LHCN-M2 (cell line): ENCODE results near the gene ATP1A2. TPM values are rescaled to one million over a fixed set of nuclear protein-coding genes. Genes with fewer than 3 reads are reported as not detected.

ENCODE experiments used
- DNase-seq: peaks from one replicate; pipeline ENCODE4 v3.0.0-alpha.2; 2012; ENCODE audit warnings: low read depth
- total RNA-seq: library from RNA; depleted of rRNA; stranded (reverse); fragments of >200 nt; gene quantifications from 2 replicates; pipeline ENCODE4 v1.2.3, GENCODE V29; 2014

The ATP1A2 gene
- total RNA-seq, 1 experiment from 2014 or later, result 1.4 TPM

DNA sequence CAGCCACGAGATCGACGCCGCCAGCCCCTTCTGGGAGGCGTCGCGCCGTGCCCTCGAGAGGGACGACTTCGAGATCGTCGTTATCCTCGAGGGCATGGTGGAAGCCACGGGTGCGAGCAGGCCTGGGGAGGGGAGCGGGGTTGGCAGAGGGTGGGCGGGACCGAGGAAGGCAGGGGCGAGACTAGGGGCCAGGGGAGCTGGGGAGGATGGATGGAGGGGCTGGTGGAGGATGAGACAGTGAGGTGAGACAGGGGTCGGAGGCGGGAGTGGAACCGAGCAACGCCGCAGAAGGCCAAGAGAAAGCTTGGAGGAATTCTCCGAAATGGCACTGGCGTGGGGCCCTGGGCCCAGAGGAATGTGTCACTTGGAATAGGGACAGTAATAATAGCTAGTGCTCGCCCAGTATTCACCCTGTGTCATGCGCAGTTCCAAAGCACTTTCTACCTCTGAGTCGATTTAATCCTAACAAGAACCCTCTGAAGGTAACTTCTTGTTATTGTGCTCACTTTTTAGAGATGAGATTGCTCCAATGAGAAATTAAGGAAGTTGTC is 30.7 kb upstream of the ATP1A2 start:
- no peak for DNase-seq

DNA sequence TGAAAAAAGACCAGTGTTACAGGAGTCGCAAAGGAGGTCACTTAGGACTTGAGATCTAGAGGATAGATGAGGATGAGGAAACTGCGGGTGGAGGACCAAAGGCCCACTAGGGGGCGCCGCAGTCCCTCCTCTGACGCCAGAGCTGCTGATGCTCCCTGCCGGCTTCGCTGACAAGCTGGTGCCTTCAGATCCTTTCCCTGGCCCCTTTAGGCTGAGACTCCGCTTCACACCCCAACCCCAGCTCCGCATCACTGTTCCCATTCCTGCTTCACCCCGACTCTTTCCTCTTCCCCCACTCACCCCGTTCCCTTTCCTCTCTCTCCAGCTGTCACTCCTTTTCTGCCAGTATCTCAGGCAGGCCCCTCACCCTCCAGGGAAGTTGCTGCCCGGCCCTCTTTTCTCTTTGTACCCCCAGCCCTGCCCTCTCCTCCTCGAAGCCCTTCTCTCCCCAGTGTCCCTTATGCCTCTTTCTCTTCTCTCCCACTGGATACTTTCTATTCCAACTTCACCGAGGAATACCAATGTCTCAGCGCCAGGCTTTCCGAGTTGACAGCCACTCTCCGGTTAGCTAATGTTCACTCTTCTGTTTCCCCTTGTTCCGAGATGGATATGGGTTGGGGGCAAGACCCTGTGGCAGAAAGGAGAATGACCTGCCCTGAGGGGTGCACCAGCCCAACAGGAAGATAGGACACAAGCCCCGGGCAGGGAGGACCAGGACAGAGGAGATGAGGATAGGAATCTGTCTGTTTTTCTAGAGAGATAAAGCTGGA is 29.7 kb upstream of the ATP1A2 start:
- peak; percentile 58 for DNase-seq

DNA sequence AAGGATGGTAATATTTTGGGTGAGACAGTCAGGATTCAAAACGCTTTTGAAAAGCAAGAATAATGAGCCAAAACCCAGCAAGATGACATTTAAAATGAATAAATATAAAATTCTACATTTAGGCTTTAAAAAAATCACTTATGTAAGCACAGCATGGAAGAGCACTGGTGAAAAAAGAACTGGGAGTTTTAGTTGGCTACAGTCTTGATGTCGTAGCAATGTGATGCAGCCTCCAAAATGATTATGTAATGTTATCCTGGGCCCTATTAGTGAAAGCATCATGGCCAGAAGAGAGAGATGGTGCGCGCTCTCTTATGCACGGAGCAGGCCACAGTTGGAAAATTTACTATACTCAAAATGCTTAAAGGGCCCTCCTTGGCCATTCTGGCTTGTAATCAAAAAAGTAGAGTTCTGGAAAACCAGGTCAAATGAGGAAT is 29.1 kb upstream of the ATP1A2 start:
- no peak for DNase-seq

DNA sequence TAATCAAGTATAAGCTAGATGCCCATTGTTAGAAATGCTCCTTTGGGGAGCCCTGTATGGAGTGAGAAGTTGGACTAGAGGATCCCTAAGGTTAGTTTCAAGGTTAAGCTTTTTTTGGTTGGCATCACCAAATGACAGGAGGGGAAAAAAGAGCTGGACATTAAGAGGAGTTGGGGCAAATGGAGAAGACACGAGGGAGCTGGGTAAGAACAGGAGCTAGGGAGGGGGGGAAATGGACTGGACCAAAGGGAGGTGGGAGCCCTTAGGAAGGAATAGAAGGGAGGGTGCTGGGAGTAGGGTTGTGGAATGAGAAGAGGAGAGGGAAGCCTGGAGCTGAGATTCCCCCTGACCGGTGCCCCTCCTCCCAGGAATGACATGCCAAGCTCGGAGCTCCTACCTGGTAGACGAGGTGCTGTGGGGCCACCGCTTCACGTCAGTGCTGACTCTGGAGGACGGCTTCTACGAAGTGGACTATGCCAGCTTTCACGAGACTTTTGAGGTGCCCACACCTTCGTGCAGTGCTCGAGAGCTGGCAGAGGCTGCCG is 28.4 kb upstream of the ATP1A2 start:
- no peak for DNase-seq

DNA sequence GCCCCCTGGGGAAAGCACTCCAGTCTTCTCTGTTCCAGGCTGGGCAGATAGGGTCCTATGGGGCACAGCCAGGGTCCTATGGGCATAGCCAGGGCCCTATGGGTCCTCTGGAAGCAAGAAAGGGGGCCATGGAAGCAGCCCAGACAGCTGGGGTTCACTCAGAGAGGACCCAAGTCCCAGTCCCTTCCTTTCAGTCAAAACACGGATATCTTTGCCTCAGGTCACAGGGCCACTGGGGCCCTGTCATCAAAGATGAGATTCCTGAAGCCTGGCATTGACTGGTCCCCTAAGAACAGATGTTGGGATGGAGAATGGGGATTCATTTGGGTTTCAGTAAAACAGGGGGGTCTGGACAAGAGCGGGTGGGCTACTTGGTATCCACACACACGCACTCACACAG is 25.7 kb upstream of the ATP1A2 start:
- no peak for DNase-seq

DNA sequence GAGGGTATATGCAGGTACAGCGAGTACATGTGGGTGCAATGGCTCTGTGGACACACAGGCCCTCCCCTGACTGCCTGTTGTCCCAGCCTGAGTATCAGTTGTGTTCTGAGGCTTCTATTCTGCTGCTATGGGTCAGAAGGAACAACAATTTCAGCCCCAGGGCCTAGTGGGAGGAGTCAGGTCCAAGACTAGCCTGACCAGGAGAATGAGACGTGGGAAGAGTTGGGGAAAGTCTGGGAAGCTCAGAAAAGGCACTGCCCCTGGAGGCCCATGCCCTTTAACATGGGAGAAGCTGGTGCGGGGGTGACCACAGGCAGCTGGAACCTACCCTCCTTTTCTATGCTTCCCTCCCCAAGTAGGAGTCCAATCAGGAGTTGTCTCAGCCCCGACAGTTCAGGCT is 24.8 kb upstream of the ATP1A2 start:
- DNase-seq, result no peak

DNA sequence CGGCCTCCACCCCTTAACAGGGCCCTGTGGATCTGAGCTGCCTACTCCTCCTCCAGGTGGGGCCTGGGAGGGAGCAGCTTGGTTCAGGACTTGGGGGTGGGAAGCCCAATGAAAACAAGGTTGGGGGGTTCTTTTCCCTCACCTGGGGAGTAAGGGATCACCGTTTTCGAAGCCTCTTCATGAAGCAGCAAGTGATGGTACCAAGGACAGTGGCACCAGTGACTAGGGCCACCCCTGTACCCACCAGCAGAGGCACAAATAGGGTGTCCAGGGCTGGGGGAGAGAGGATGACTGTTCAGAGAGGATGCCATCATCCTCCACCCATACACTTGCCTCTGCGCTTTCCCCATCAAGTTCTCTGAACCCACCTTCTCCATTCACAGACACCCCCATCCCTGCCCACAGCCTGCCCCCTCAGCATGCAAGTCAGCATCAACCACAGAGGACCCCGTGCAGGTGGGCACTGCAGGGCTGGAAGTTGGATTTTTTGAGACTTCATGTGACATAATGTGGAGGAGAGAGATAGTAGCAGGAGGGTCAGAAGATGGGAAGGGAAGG is 23.8 kb upstream of the ATP1A2 start:
- no peak for DNase-seq

DNA sequence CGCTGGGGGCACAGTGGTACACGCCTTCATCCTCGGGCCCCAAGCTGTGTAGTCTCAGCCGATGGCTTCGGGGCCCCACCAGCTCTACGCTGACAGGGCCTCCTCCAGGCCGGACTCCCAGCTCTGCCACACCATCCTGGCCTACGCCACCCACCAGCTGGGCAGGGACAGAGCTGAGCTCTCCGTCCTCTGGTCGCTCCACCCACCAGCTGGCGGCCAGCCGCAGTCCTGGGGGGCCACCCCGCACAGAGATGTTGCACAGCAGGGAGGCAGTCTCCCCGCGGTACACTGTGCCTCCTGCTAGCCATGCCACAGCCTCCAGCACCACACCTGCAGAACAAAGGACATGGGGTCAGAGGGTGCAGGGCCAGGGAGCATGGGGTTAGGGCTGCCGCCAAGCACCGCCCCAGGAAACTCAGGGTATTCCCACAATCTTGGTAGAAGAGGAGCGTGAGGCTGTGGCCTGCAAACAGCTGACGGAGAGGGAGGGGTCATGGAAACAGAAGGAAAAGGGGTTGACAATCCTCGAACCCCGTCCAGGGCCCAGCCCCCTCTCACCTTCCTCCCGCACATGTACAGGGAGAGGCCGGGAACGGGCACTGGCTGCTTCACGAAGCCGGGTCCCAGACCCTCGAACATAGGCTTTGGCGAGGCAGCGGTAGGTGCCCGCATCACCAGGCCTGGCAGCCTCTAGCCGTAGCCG is 23.0 kb upstream of the ATP1A2 start:
- DNase-seq, result no peak

DNA sequence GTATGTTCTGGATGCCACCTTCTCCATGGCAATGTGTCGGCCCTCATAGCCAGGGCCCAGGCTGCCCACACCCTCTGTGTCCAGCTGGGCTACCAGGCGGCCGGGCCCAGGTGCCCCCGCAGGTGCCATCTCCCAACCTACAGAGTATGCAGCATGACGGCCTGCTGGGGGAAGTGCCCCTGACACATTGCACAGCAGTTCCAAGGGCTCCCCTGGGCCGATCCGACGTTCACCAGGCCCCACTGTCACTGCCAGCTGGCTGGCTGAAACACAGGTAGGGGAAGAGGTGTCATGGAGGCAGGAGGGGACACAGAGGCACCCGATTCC is 22.5 kb upstream of the ATP1A2 start:
- no peak for DNase-seq

DNA sequence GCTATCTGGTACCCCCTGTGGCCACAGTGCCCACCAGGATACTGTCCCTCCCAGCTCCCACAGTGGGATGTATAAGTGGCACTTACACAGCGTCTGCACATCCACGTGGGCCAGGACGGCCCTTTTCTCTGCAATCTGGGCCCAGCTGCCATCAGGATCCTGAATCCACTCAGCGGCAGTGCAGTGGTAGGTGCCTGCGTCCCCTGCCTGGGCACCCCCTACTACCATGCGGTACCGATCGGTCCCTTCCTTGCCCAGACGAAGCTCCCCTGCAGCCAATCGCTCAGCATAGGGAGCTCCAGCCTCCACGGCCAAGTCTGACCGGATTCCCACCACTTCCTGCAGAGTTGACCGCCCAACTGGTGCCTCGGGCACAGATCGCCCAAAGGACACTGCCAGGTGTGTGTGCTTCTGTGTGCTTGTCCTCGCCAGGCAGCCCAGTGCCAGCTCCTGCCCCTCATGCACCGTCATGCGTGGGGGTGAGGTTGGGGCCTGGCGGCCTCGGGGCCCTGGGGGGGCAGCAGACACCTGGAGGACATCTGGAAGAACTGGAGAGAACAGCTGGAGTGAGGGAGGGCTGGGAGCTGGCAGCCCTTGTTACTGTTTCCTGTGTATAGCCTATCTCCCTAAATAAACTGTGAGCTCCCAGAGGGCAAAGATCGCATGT is 21.8 kb upstream of the ATP1A2 start:
- DNase-seq, result no peak

DNA sequence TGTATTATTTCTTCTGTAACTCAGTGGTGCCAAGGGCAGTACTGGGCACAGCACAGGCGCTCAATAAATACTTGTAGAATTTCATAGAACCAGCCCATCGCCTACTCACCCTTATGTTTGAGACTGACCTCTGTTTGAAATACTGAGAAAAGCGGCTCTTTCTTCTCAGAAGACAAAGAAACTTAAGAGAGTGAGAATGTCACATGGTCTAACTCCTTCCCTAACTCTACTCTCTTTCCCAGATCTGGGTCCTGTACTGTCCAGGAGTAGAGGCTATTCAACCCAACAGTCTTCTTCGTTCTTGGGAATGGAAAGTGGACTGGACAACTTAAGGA is 21.3 kb upstream of the ATP1A2 start:
- DNase-seq, result no peak

DNA sequence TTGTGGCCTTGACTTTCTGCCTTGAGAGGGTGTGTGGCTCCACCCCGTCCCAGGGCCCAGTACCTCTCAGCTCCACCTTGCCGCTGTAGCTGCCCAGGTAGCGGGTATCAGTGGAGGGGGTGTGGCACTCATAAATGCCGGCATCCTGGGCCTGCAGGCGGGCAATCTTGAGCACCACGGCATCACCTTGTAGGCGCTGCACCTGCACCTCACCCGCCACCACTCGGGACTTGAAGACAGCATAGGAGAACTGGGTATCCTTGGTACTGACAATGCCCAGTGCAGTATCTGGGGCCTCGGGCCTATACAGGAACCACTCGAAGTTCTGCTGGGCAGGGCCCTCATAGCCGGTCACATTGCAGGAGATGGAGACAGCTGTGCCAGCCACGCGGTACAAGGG is 20.8 kb upstream of the ATP1A2 start:
- no peak for DNase-seq

DNA sequence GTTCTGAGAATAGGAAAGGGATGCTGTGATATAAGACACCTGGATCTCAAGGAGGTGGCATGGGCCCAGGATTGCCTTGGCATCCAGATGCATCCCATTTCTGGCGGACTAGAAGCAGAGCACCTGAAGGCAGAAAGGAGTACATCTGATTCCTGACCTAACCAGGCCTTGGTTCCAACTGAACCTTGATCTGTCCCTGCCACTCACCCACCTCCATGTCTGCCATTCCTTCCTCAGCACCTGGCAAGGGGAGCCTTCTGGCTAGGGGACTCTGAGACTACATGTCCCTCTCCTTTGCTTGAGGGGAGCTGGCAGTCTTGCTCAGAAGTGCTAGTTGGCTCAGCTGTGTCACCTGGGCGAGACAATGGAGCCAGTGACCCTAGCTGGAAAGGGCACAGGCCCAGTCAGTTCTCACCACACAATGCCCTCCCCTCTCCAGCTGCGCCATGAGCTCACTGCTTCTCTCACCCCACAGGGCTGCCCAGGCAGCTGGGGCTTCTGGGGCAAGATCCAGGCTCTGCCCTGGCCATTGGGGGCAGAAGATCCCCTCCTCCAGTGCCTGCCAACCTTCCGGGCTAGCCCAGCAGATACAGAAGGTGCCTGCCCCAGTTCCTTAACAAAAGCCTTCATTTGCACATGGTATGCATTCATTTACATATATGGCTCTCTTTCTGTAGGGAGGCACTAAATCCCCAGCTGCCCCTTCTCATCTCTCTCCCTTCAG is 20.0 kb upstream of the ATP1A2 start:
- no peak for DNase-seq

DNA sequence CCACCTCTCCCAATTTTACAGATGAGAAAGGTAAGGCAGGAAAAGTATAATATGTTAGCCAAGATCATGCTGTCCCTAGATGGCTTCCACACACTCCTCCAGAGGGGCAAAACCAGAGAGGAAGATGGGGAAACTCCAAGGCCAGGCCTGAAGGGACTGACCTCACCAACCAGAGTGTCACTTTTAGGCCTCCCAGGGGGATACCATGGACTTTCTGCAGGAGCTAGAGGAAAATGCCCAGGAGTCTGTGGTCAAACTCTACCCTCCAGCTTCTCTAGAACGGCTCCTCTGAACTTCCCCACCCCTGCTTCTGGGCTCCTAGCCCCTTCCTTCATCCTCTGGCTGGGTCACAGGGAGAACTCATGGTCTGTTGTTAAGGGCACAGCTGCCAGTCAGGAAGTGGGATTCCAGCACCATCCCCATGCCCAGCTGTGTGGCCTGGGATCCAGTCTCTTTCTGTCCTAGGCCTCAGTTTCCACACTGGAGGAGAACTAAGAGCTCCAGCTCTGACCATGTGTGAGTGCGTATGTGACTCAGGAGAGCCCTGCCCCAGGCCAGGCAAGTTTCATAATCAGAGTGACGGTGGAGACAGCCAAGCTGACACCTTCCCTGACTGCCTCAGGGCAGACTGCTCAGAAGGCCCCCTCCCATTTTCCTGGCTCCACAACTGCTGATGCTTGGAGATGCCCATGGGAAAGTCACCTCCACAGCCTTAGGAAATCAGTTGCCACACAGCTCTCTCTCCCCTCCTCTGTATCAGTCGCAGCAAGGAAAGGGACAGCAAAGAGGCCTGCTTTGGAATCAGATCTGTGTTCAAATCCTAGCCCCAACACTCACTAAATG is 19.1 kb upstream of the ATP1A2 start:
- peak; percentile 4 for DNase-seq

DNA sequence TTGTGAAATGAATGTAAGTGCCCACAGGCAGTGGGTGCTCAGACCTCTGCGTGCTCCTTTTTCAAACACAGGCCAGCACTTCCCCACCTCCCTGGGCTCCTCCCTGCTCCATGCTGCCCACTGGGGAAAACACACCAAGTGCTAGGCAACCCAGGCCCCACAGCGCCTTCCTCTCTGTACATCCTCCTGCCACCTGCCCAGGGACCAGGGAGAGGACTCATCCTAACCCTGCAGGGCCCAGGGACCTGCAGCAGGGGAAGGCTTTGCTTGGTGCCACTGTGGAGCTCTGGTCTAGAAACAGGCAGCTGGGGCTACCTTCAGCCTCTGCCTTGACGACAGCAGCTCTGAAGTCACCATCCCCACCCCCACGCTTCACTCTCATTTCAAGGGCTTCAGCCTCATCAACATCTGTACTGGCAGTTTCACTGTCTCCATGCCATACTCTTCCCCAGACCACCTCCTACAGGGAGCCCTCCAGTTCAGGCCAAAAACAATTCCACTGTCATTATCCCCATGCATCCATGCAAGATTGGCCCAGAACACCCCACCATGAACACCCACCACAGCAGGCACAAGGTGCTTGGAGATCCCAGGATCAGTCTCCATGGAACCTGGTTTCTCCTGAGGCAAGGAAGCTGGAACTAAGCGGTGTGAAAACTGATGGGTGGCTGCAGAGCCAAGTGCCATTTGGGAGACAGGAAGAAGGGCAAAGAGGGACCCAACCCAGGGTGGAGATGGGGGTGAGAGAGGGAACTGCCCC is 18.2 kb upstream of the ATP1A2 start:
- no peak for DNase-seq

DNA sequence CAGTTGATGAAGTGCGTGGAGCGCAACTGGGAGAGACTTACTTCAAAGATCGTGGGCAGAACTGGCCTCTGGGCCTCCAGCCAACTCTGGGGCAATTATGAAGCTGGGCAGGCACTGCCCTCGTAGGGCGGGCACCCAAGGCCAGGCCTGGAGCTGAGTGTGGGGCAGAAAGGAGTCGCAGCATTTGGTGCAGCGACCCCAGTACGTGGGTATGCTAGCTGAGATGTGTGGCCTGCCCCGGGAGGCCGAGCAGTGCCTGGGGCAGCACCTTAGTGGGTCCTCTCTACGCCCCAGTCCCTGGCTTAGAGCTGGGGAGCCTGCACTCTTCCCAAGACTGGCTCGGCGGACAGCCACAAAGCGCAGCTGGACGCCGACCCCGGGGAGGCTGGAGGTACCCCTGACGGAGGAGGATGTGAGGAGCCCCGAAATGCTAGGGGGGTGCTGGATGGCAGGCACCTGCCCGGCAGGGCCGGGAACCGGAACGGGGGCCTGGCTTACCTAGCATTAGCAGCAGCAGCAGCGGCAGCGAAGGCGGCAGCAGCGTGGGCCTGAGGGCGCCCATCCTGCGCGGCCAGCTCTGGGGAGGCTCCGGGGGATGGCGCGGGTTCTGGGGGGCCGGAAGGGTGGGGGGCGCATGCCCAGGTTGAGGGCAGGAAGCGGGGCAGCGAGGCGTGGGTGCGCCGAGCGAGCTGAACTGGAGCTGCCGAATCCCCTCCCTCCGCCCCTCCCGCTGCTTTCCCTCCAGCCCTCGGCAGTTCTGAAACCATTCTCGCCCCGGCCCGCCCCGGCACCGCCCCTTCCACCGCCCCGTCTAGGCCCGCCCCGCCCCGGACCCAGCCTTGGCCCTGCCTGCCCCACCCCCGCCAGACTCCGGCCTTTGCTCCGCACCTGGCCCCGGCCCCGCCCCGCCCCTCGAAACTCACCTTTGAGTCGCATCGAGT is 17.4 kb upstream of the ATP1A2 start, which contains the start of gene IGSF8:
Gene IGSF8, minus strand, starts transcription at position 709 of the 941 bp plus-strand sequence. Its CDS starts 147 bp downstream, at position 562.
- peak; percentile 50 for DNase-seq

DNA sequence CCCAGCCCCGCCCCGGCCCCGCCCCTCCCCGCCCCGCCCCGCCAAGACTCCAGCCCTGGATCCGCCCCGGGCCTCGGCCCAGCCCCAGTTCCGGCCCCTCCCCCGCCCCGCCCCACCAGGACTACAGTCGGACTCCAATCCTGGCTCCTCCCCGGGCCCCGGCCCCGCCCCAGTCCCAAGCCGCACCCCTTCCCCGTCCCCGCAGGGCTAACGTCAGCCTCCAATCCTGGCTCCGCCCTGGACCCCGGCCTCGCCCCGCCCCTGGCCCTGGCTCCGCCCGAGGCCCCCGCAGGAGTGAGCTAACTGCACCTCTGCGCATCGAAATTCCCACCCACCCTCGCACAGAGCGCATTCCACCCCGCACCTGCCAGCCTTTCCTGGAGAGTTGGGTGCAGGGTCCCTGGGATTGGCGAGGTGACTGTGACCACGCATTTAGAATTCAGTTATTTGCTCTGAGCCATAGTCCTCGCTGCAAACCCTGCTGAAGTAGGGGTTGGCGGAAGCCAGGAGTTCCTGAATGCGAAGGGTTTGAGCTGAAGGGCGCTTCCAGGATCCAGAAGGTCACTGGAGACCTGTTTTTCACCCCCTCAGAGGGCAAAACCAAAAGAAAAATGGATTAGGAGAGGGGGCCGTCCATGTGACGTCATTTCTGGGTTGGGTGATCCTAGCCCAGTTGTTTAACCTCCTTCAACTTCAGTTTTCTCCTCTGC is 16.6 kb upstream of the ATP1A2 start:
- peak; percentile 86 for DNase-seq
